AG09319 (cell line): ENCODE measurements around the gene NRM.

Experiments used
- DNase-seq: peaks from one replicate; pipeline ENCODE4 v3.0.0-alpha.2; 2010; ENCODE audit warnings: low read depth; ENCODE audit errors: extremely low read depth
- TF ChIP-seq, protein P1 (sequence below): IDR thresholded peaks from 2 replicates; pipeline ENCODE4 v1.5.1; 2011; ENCODE audit warnings: low read depth, mild to moderate bottlenecking, inconsistent platforms, low read length, moderate library complexity

The NRM gene, protein sequence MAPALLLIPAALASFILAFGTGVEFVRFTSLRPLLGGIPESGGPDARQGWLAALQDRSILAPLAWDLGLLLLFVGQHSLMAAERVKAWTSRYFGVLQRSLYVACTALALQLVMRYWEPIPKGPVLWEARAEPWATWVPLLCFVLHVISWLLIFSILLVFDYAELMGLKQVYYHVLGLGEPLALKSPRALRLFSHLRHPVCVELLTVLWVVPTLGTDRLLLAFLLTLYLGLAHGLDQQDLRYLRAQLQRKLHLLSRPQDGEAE

DNA sequence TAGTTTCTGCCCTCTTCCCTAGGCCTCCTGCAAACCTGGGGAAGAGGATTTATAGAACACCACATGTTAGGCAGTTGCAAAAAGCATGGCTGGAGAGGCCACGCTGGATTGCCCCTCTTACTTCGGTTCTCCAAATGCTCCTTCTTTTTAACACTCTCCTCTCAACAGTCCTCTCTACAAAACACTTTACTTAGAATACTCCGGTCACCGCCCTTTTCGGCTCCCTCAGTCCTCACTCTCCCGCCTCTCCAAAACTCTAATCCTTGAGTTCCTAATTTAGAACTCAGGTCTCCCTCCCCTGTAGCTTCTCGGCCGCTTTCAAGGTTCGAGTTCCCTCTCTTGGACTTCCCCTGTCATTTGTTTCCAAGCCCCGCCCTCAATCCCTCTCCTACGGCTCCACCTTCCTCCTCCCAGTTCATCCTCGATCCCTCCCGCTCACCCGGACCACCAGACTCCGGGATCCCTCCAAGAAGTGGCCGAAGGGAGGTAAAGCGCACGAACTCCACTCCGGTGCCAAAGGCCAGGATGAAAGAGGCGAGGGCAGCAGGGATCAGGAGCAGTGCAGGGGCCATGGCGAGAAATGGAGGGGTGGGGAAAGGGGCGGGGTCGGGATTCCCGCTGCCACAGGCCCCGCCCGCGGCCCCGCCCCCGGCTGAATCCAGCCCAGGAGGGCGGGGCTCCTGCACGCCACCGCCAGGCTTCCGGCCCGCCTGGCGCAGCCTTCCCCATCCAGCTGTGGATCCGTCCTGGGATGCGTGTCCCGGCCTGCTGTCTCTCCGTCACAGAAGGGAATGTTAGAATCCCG is at the start of gene NRM:
Gene NRM, minus strand, starts transcription at position 582 of the 805 bp plus-strand sequence. Its CDS starts 10 bp downstream, at position 572.
- no peak for DNase-seq
- TF ChIP-seq, protein P1, sequence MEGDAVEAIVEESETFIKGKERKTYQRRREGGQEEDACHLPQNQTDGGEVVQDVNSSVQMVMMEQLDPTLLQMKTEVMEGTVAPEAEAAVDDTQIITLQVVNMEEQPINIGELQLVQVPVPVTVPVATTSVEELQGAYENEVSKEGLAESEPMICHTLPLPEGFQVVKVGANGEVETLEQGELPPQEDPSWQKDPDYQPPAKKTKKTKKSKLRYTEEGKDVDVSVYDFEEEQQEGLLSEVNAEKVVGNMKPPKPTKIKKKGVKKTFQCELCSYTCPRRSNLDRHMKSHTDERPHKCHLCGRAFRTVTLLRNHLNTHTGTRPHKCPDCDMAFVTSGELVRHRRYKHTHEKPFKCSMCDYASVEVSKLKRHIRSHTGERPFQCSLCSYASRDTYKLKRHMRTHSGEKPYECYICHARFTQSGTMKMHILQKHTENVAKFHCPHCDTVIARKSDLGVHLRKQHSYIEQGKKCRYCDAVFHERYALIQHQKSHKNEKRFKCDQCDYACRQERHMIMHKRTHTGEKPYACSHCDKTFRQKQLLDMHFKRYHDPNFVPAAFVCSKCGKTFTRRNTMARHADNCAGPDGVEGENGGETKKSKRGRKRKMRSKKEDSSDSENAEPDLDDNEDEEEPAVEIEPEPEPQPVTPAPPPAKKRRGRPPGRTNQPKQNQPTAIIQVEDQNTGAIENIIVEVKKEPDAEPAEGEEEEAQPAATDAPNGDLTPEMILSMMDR = no peak

DNA sequence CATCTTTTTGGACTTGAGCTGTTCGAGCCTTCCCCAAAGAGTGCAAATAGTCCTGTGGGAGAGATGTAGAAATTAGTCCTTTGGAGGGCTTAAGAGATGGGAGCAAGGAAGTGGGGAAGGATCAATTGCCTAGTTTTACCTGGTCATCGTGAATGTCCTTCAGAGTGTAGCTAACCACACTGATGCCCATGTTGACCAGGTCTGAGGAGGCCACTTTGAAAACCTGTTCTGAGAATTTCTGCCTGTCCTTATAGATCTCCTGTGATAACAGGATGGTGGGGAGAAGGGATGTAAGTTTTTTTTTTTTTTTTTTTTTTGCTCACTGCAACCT is 49.7 kb upstream of the NRM start:
- DNase-seq = no peak
- TF ChIP-seq, protein P1 = no peak

DNA sequence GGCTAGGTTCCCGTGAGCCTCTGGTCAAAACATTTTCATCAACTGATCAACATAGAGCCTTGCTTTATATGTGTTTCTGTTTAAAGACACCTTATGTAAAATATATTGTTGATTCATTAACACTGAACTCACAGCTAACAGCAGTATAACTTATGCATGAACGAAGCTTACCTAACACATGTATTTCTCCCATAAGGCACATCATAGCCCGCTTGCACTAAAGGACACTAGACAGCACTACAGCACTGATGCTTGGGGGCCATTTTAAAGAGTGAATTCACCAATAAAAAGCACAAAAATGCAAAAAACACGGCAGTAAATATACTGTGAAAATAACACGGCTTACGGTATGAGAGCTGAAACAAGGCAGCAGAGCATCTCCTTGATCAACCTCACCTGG is 47.7 kb upstream of the NRM start:
- TF ChIP-seq, protein P1 = no peak
- no peak for DNase-seq

DNA sequence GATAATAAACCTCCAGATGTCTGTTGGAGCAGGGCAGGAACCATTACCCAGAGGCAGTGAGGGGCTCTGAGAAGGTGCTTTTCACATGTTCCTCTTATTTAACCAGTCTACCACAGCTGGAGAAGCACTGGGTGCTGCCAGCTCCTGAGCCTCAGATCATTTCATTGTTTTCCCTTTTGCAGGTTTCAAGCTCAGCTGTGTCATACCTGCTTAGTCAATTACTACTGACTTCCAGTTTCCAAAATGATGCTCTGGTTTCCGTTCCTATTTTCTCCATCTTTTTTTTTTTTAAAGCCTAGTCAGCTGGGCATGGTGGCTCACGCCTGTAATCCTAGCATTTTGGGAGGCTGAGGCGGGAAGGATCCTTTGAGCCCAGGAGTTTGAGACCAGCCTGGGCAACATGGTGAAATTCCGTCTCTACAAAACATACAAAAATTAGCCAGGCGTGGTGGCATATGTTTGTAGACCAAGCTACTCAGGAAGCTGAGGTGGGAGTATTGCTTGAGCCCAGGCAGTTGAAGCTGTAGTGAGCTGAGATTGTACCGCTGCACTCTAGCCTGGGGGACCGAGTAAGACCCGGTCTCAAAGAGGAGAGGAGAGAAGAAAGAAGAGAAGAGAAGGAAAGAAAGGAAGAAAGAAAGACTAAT is 45.0 kb upstream of the NRM start:
- TF ChIP-seq, protein P1 = no peak
- DNase-seq = no peak

DNA sequence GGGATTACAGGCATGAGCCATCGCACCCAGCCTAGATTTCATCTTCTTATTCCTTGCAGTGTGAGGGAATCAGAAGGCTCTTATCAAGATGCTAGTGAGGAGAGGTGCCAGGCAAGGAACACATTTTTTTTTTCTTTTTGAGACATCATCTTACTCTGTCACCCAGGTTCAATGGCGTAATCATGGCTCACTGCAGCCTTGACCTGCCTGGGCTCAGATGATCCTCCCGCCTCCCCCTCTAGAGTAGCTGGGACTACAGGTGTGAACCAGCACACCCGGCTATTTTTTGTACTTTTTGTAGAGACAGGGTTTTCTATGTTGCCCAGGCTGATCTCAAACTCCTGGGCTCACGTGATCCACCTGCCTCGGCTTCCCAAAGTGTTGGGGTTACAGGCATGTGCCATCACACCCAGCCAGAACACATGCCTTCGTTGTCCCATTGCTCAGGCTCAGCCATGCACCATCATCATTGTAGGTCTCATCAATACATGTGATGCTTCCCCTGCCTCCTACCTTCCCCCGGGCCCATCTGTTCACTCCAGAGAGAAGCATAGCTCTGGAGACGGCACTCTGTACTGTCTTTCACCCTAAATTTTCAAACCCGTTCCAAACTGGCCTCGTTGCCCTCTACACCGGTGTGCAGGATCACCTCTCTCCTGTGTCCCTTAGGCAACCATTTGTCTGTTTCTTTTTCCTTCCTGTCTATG is 41.6 kb upstream of the NRM start:
- TF ChIP-seq, protein P1 = no peak
- DNase-seq = no peak

DNA sequence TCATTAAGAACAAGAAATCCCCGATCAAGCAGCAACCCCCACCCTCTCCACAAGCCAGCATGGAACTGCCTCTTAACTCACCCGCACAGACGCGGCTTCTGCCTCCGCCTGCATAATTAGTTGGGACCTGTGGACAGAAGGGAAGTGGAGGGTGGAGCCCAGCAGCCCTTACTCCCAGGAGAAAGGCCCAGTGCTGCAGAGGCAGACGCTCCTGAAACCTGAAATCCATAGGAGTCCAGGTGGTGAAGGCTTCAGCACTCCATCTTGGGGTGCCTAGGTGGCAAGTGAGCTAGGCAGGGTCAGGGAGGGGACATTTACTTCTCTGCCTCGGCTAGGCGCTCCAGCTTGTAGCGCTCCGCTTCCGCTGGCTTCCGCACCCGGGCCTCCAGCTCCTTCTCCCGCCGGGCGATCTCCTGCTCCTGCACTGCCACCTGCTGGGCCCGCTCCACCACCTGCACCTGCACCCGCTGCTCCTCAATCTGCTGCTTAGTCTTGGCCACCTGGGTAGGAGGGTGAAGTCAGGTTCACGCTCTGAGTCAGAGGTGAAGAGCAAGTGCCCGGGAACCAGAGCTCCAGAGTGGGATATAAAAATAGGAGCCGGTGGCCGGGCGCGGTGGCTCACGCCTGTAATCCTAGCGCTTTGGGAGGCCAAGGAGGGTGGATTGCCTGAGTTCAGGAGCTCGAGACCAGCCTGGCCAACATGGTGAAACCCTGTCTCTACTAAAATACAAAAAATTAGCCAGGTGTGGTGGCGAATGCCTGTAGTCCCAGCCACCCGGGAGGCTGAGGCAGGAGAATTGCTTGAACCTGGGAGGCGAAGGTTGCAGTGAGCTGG is 40.0 kb upstream of the NRM start:
- TF ChIP-seq, protein P1 = peak; percentile 30
- no peak for DNase-seq
